Glutamatergic neuron (in vitro differentiated cells): ENCODE data around the gene ZRANB2. TPM values are rescaled to one million over a fixed set of nuclear protein-coding genes. Genes with fewer than 3 reads are reported as not detected.

Experiments used
- DNase-seq: peaks from one replicate; pipeline ENCODE4 v3.0.0; 2022
- H3K27ac Mint-ChIP-seq: one replicate; pipeline ENCODE4 v1.8.0; 2020; ENCODE audit warnings: mild to moderate bottlenecking, mixed read lengths, inconsistent platforms; ENCODE audit not compliant: unreplicated experiment
- H3K27me3 Mint-ChIP-seq: one replicate; pipeline ENCODE4 v1.8.0; 2020; ENCODE audit warnings: mild to moderate bottlenecking, moderate library complexity, mixed read lengths, inconsistent platforms; ENCODE audit not compliant: unreplicated experiment
- H3K36me3 Mint-ChIP-seq: one replicate; pipeline ENCODE4 v1.8.0; 2020; ENCODE audit warnings: mild to moderate bottlenecking, mixed read lengths, inconsistent platforms; ENCODE audit not compliant: unreplicated experiment
- H3K4me1 Mint-ChIP-seq: one replicate; pipeline ENCODE4 v1.8.0; 2020; ENCODE audit warnings: mild to moderate bottlenecking, low read depth, mixed read lengths, inconsistent platforms; ENCODE audit not compliant: unreplicated experiment
- H3K4me3 Mint-ChIP-seq: one replicate; pipeline ENCODE4 v1.8.0; 2020; ENCODE audit warnings: mild to moderate bottlenecking, mixed read lengths, inconsistent platforms; ENCODE audit not compliant: unreplicated experiment
- H3K9me3 Mint-ChIP-seq: one replicate; pipeline ENCODE4 v1.8.0; 2020; ENCODE audit warnings: mild to moderate bottlenecking, moderate library complexity, mixed read lengths, inconsistent platforms; ENCODE audit not compliant: unreplicated experiment
- CTCF ChIP-seq: fragments of 200-600 bp; sonication (generic); IDR thresholded peaks from one replicate; pipeline ENCODE4 v1.5.0; 2021; ENCODE audit not compliant: partially characterized antibody, unreplicated experiment
- total RNA-seq: library from RNA; stranded (reverse); fragmentation: NEBNext Ultra II Directional; extraction: Animal tissue kit (Norgen Biotek cat#: 25700); gene quantifications from one replicate; pipeline ENCODE4 v1.2.1, GENCODE V29; 2021; ENCODE audit not compliant: unreplicated experiment

Gene ZRANB2
- total RNA-seq, 1 donor from 2014 or later: 81.0 TPM

- Mint-ChIP-seq H3K4me3 (no peak overlapping the region), H3K9me3 (no peaks in the 10 kb centered on the region), H3K36me3 (no peaks in the 10 kb centered on the region), H3K27me3 (no peaks in the 10 kb centered on the region), H3K27ac (no peak overlapping the region), H3K4me1 (peaks cover 5% of the 10 kb centered on the region)
- DNase-seq: no peak
- TF ChIP-seq CTCF: no peak
These were observed 43.8 kb downstream of the ZRANB2 start for GRCh38 chr1:71037066-71037465.

- no peak for TF ChIP-seq CTCF
- H3K36me3 Mint-ChIP-seq: no peaks in the 10 kb centered on the region
These were observed 47.7 kb downstream of the ZRANB2 start for GRCh38 chr1:71033136-71033535.

GRCh38 chr1:71031426-71031825 lies 49.4 kb downstream of the ZRANB2 start:
- TF ChIP-seq CTCF: no peak
- no peak for DNase-seq
- H3K27me3 Mint-ChIP-seq: no peaks in the 10 kb centered on the region
- H3K27ac Mint-ChIP-seq: no peak overlapping the region
- H3K9me3 Mint-ChIP-seq: no peaks in the 10 kb centered on the region
- H3K36me3 Mint-ChIP-seq: no peaks in the 10 kb centered on the region
- peaks cover 5% of the 10 kb centered on the region for H3K4me1 Mint-ChIP-seq
- no peak overlapping the region for H3K4me3 Mint-ChIP-seq

More at GRCh38 chr1:71033136-71033535, 47.7 kb downstream of the ZRANB2 start:
- Mint-ChIP-seq H3K9me3 (no peaks in the 10 kb centered on the region), H3K27ac (no peak overlapping the region), H3K4me3 (no peak overlapping the region), H3K4me1 (peaks cover 5% of the 10 kb centered on the region), H3K27me3 (no peaks in the 10 kb centered on the region)
- DNase-seq: no peak

GRCh38 chr1:71030026-71030425 lies 50.8 kb downstream of the ZRANB2 start:
- Mint-ChIP-seq H3K27me3 (no peaks in the 10 kb centered on the region), H3K27ac (no peak overlapping the region), H3K36me3 (no peaks in the 10 kb centered on the region), H3K4me3 (no peak overlapping the region), H3K9me3 (no peaks in the 10 kb centered on the region), H3K4me1 (no peaks in the 10 kb centered on the region)
- no peak for TF ChIP-seq CTCF
- DNase-seq: no peak

GRCh38 chr1:71028981-71029380 lies 51.9 kb downstream of the ZRANB2 start:
- no peak for DNase-seq
- no peak overlapping the region for H3K27ac Mint-ChIP-seq
- no peaks in the 10 kb centered on the region for H3K36me3 Mint-ChIP-seq
- H3K4me3 Mint-ChIP-seq: no peak overlapping the region
- no peaks in the 10 kb centered on the region for H3K9me3 Mint-ChIP-seq
- no peaks in the 10 kb centered on the region for H3K4me1 Mint-ChIP-seq
- H3K27me3 Mint-ChIP-seq: no peaks in the 10 kb centered on the region
- TF ChIP-seq CTCF: no peak
